GM12878 (cell line): ENCODE measurements around the gene GSC2.

Experiments
- CBX5 ChIP-seq: sonication (generic); IDR thresholded peaks from 2 replicates; pipeline ENCODE4 v1.6.1; 2016; ENCODE audit warnings: low read depth, moderate library complexity, mild to moderate bottlenecking, inconsistent platforms
- CREM ChIP-seq: IDR thresholded peaks from 2 replicates; pipeline ENCODE4 v1.6.1; 2014; ENCODE audit warnings: antibody characterized with exemption, low read depth
- CTCF ChIP-seq, 3 experiments: IDR thresholded peaks in 2 of 3; conservative IDR thresholded peaks in 1 of 3; 2 replicates each; pipeline ENCODE4 v1.5.1; 2011; ENCODE audit warnings: low read depth in 3 of 3, low read length in 3 of 3, mild to moderate bottlenecking in 3 of 3, control low read depth in 2 of 3, moderate library complexity in 2 of 3, inconsistent platforms in 1 of 3, mixed read lengths in 1 of 3; ENCODE audit not compliant: control insufficient read depth in 2 of 3, insufficient read depth in 1 of 3; ENCODE audit errors: extremely low read depth in 1 of 3
- EP300 ChIP-seq, 2 experiments: fragments of 150-350 bp in 1 of 2; IDR thresholded peaks; 2 replicates each; pipeline ENCODE4 v1.6.1; 2011 to 2012; ENCODE audit warnings: low read depth in 2 of 2, low read length in 2 of 2, borderline replicate concordance in 1 of 2, improper control_type of control experiment in 1 of 2, inconsistent platforms in 1 of 2; ENCODE audit not compliant: control insufficient read depth in 1 of 2
- ETV6 ChIP-seq, 2 experiments: fragments of 450-650 bp in 1 of 2; IDR thresholded peaks in 1 of 2; conservative IDR thresholded peaks in 1 of 2; 2 replicates each; pipeline ENCODE4 v1.6.1; 2014; ENCODE audit warnings: antibody characterized with exemption in 1 of 2, borderline replicate concordance in 1 of 2, low read depth in 1 of 2, mild to moderate bottlenecking in 1 of 2, moderate library complexity in 1 of 2
- EZH2 ChIP-seq: IDR thresholded peaks from 2 replicates; pipeline ENCODE4 v1.6.1; 2012; ENCODE audit warnings: low read depth, mild to moderate bottlenecking, control low read depth, inconsistent platforms, low read length, borderline replicate concordance; ENCODE audit not compliant: control insufficient read depth
- MTA3 ChIP-seq: IDR thresholded peaks from 2 replicates; pipeline ENCODE4 v1.6.1; 2012; ENCODE audit warnings: low read length, inconsistent platforms, borderline replicate concordance
- NRF1 ChIP-seq: conservative IDR thresholded peaks from 2 replicates; pipeline ENCODE4 v1.6.1; 2011; ENCODE audit warnings: mild to moderate bottlenecking, low read depth, low read length, improper control_type of control experiment
- POLR2A ChIP-seq: IDR thresholded peaks from 2 replicates; pipeline ENCODE4 v1.6.1; 2011; ENCODE audit warnings: low read depth, mild to moderate bottlenecking, low read length
- RAD21 ChIP-seq: IDR thresholded peaks from 2 replicates; pipeline ENCODE4 v1.6.1; 2011; ENCODE audit warnings: mild to moderate bottlenecking, low read depth, low read length, moderate library complexity; ENCODE audit not compliant: insufficient read depth
- WRNIP1 ChIP-seq: IDR thresholded peaks from 2 replicates; pipeline ENCODE4 v1.6.1; 2011; ENCODE audit warnings: low read depth, low read length, improper control_type of control experiment, borderline replicate concordance
- YBX1 ChIP-seq: fragments of 450-650 bp; IDR thresholded peaks from 2 replicates; pipeline ENCODE4 v1.6.1; 2016; ENCODE audit warnings: antibody characterized with exemption
- TF ChIP-seq, protein P1 (sequence below): IDR thresholded peaks from 2 replicates; pipeline ENCODE4 v1.6.1; 2011; ENCODE audit warnings: low read depth, low read length, improper control_type of control experiment, borderline replicate concordance

DNA sequence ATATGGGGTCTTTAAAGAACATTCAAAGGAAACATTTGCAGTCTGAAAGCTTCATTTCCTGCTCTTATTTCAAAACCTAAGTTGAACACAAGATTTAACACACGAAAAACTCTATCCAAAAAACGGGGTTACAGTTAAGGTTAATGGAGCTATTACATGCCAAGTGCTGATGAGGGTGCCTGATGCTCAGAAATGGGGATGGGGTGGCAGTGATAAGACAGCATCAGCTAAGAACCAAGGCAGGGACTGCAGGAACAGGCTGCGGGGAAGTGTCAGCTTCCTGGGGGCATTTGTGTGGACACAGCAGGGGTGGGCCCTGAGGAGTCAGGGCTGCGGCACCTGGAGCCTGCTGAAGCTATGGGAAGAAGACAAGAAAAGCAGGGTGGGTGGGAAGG lies 40.0 kb downstream of the GSC2 start:
- TF ChIP-seq ETV6 (conservative IDR thresholded peaks at IDR 0.05 in 1 of 2, IDR thresholded peaks at IDR 0.05 in 1 of 2; ENCODE audit: borderline replicate concordance in 1 of 2, low read depth in 1 of 2) (no peak), CTCF (IDR thresholded peaks at IDR 0.05 in 2 of 3, conservative IDR thresholded peaks at IDR 0.05 in 1 of 3; ENCODE audit: control insufficient read depth in 2 of 3, extremely low read depth in 1 of 3, insufficient read depth in 1 of 3, low read depth in 3 of 3, low read length in 3 of 3) (no peak), EP300 (IDR thresholded peaks at IDR 0.05; ENCODE audit: borderline replicate concordance in 1 of 2, control insufficient read depth in 1 of 2, low read depth in 2 of 2, low read length in 2 of 2) (no peak), CREM (no peak), NRF1 (no peak), CBX5 (no peak), POLR2A (no peak), RAD21 (no peak), MTA3 (no peak), YBX1 (no peak), EZH2 (no peak), WRNIP1 (no peak)
- TF ChIP-seq, protein P1, sequence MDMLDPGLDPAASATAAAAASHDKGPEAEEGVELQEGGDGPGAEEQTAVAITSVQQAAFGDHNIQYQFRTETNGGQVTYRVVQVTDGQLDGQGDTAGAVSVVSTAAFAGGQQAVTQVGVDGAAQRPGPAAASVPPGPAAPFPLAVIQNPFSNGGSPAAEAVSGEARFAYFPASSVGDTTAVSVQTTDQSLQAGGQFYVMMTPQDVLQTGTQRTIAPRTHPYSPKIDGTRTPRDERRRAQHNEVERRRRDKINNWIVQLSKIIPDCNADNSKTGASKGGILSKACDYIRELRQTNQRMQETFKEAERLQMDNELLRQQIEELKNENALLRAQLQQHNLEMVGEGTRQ: no peak
